B cell (primary cell): ENCODE measurements around the gene IFNL3. TPM values are rescaled to one million over a fixed set of nuclear protein-coding genes. Genes with fewer than 3 reads are reported as not detected.
A peak's percentile ranks its signal among the peaks of the same experiment; 100 is the strongest.

Experiments
- ATAC-seq: fragments of 200-7000 bp; cut with Tn5 transposase; one replicate; pipeline ENCODE4 v1.10.0; 2021; ENCODE audit warnings: low read depth, mild to moderate bottlenecking, moderate number of reproducible peaks, moderate library complexity
- CTCF ChIA-PET: fragments of 350-600 bp; sonication (Branson Sonifier 250); formaldehyde crosslinking; loops from one replicate; lab custom pipeline; 2021; ENCODE audit warnings: antibody characterized with exemption, inconsistent platforms; lab: Charles Lee
- POLR2A ChIA-PET: fragments of 350-600 bp; sonication (Branson Sonifier 250); formaldehyde crosslinking; loops from one replicate; lab custom pipeline; 2021; ENCODE audit warnings: antibody characterized with exemption; lab: Charles Lee
- DNase-seq: peaks from one replicate; pipeline ENCODE4 v3.0.0; 2013
- H2AFZ ChIP-seq: 2 replicates; pipeline ENCODE4 v1.6.1; 2012; ENCODE audit warnings: mild to moderate bottlenecking, low read depth, low read length; ENCODE audit not compliant: insufficient read depth, poor library complexity, severe bottlenecking
- H3K27ac ChIP-seq, 2 donors: 1 replicate in 1 of 2; 2 replicates in 1 of 2; pipeline ENCODE4 v1.5.1; 2012 to 2013; ENCODE audit warnings: low read length in 2 of 2, mild to moderate bottlenecking in 2 of 2, moderate library complexity in 1 of 2
- H3K27me3 ChIP-seq, 4 experiments: fragments of 200-600 bp in 1 of 4; sonication (generic) in 1 of 4; replicated peaks in 1 of 4; 1 replicate in 2 of 4; 2 replicates in 2 of 4; pipeline versions ENCODE4 v1.6.1 to v1.7.0; 2013 to 2016; ENCODE audit warnings: low read length in 3 of 4, mild to moderate bottlenecking in 2 of 4, mixed read lengths in 1 of 4, moderate library complexity in 1 of 4; ENCODE audit not compliant: insufficient read depth in 4 of 4, control insufficient read depth in 3 of 4; ENCODE audit errors: control extremely low read depth in 1 of 4
- H3K36me3 ChIP-seq, 2 experiments: replicated peaks in 1 of 2; 1 replicate in 1 of 2; 2 replicates in 1 of 2; pipeline versions ENCODE4 v1.6.1 to v1.7.1; 2013; ENCODE audit warnings: low read length in 1 of 2; ENCODE audit not compliant: insufficient read depth in 2 of 2, control insufficient read depth in 1 of 2; ENCODE audit errors: control extremely low read depth in 1 of 2, extremely low read depth in 1 of 2
- H3K4me1 ChIP-seq, 2 donors: fragments of 200-600 bp in 1 of 2; sonication (generic) in 1 of 2; 1 replicate in 1 of 2; 2 replicates in 1 of 2; pipeline versions ENCODE4 v1.5.1 to v1.6.1; 2013 to 2017; ENCODE audit warnings: low read length in 2 of 2; ENCODE audit not compliant: control insufficient read depth in 2 of 2, insufficient read depth in 2 of 2
- H3K4me2 ChIP-seq: replicated peaks from 2 replicates; pipeline ENCODE3; 2012; ENCODE audit warnings: mild to moderate bottlenecking, low read depth, low read length; ENCODE audit not compliant: poor library complexity, severe bottlenecking
- H3K4me3 ChIP-seq, 5 experiments: fragments of 200-600 bp in 1 of 5; sonication (generic) in 1 of 5; 1 replicate in 3 of 5; 2 replicates in 2 of 5; pipeline versions ENCODE4 v1.5.1 to v1.7.0; 2011 to 2016; ENCODE audit warnings: low read length in 4 of 5, mild to moderate bottlenecking in 4 of 5, low read depth in 2 of 5, control low read depth in 1 of 5, moderate library complexity in 1 of 5; ENCODE audit not compliant: insufficient read depth in 1 of 5; ENCODE audit errors: control extremely low read depth in 1 of 5, extremely low read depth in 1 of 5
- H3K79me2 ChIP-seq: fragments of 200-600 bp; sonication (generic); one replicate; pipeline ENCODE4 v1.6.0; 2016; ENCODE audit warnings: low read length; ENCODE audit not compliant: control insufficient read depth, insufficient read depth
- H3K9ac ChIP-seq: fragments of 200-600 bp; sonication (generic); 2 replicates; pipeline ENCODE4 v1.6.1; 2017; ENCODE audit warnings: mild to moderate bottlenecking, low read length, moderate library complexity
- H3K9me3 ChIP-seq, 3 donors: one replicate each; pipeline versions ENCODE4 v1.6.1 to v1.7.1; 2013; ENCODE audit warnings: low read length in 2 of 3; ENCODE audit not compliant: control insufficient read depth in 2 of 3, insufficient read depth in 1 of 3; ENCODE audit errors: control extremely low read depth in 1 of 3
- H4K20me1 ChIP-seq: 2 replicates; pipeline ENCODE4 v1.6.0; 2012; ENCODE audit warnings: mild to moderate bottlenecking, low read length; ENCODE audit not compliant: insufficient read depth, control insufficient read depth, poor library complexity, severe bottlenecking
- H3K27ac Mint-ChIP-seq: one replicate; pipeline ENCODE4 v1.8.0; 2021; ENCODE audit warnings: mixed read lengths
- H3K27me3 Mint-ChIP-seq: one replicate; pipeline ENCODE4 v1.8.0; 2021; ENCODE audit warnings: mixed read lengths
- H3K4me1 Mint-ChIP-seq: one replicate; pipeline ENCODE4 v1.8.0; 2021; ENCODE audit warnings: mixed read lengths
- H3K4me3 Mint-ChIP-seq: one replicate; pipeline ENCODE4 v1.8.0; 2021; ENCODE audit warnings: mixed read lengths
- H3K9me3 Mint-ChIP-seq: one replicate; pipeline ENCODE4 v1.8.0; 2022; ENCODE audit warnings: mixed read lengths; ENCODE audit not compliant: insufficient read depth
- CTCF ChIP-seq: fragments of 200-600 bp; IDR thresholded peaks from one replicate; pipeline ENCODE4 v1.8.0; 2022; ENCODE audit warnings: antibody characterized with exemption, mild to moderate bottlenecking
- EZH2 ChIP-seq: IDR thresholded peaks from 2 replicates; pipeline ENCODE4 v1.6.1; 2012; ENCODE audit warnings: borderline replicate concordance, low read depth, mild to moderate bottlenecking, moderate library complexity, low read length; ENCODE audit not compliant: insufficient read depth, poor library complexity, severe bottlenecking
- WGBS: methylation state at CpG from one replicate; pipeline ENCODE4 v1.1.5; 2013; ENCODE audit warnings: missing lambda C conversion rate; ENCODE audit not compliant: insufficient coverage; 5-methylcytosine and 5-hydroxymethylcytosine counted together
- intact Hi-C: fragments of 100-400 bp; cut with micrococcal nuclease; formaldehyde crosslinking; loops from one replicate; pipeline ENCODE4 v1.10.0; 2022
- polyA plus RNA-seq: library from polyadenylated mRNA; depleted of rRNA; stranded (reverse); fragments of >200 nt; gene quantifications from 2 replicates; pipeline ENCODE4 v1.2.3, GENCODE V29; 2012
- total RNA-seq, 2 donors: library from RNA; stranded (reverse); fragments of 120-200 nt in 1 of 2; gene quantifications; 1 replicate in 1 of 2; 2 replicates in 1 of 2; pipeline versions ENCODE4 v1.2.3 to v1.2.4, GENCODE V29; 2013 to 2022

The IFNL3 gene
- total and polyA plus RNA-seq, 2 donors (not counting 1 experiment from before 2014, with no cell fraction given): not detected

- 35% methylated on average over 2 of the region's 3 CpGs for WGBS
- H3K27ac Mint-ChIP-seq: no peak overlapping the region
- Histone ChIP-seq H3K4me3 (no peak overlapping the region), H3K36me3 (no peaks in the 10 kb centered on the region), H3K4me2 (no peak overlapping the region), H3K27me3 (peaks cover 0 to 19% (median 4%) of the 10 kb centered on the region in 4 experiments), H3K9me3 (peaks cover 0 to 6% (median 0%) of the 10 kb centered on the region in 3 donors), H3K4me1 (peaks cover 9 to 11% of the 10 kb centered on the region in 2 donors), H2AFZ (peak overlapping the region; percentile 49), H4K20me1 (no peaks in the 10 kb centered on the region), H3K27ac (no peak overlapping the region), H3K9ac (no peak overlapping the region), H3K79me2 (no peaks in the 10 kb centered on the region)
- H3K9me3 Mint-ChIP-seq: no peaks in the 10 kb centered on the region
- intact Hi-C loops: no loop called here
- H3K4me3 Mint-ChIP-seq: no peak overlapping the region
- no peak for DNase-seq
- H3K27me3 Mint-ChIP-seq: peaks cover 9% of the 10 kb centered on the region
- ChIA-PET POLR2A (no interaction called here), CTCF (no interaction called here)
- H3K4me1 Mint-ChIP-seq: no peaks in the 10 kb centered on the region
- TF ChIP-seq CTCF (no peak), EZH2 (no peak)
- no peak for ATAC-seq
Measured at GRCh38 chr19:39251846-39252245, 7.0 kb upstream of the IFNL3 start.

- Histone ChIP-seq H3K36me3 (no peaks in the 10 kb centered on the region), H3K9ac (no peak overlapping the region), H3K4me2 (no peak overlapping the region), H3K4me3 (no peak overlapping the region), H3K9me3 (peaks cover 0 to 2% (median 0%) of the 10 kb centered on the region in 3 donors), H3K4me1 (peaks cover 9 to 12% of the 10 kb centered on the region in 2 donors), H3K27me3 (peaks cover 0 to 15% (median 3%) of the 10 kb centered on the region in 4 experiments), H4K20me1 (no peaks in the 10 kb centered on the region), H2AFZ (no peak overlapping the region), H3K27ac (no peak overlapping the region), H3K79me2 (no peaks in the 10 kb centered on the region)
- ChIA-PET POLR2A (no interaction called here), CTCF (no interaction called here)
- no CpG with 5 or more reads among the region's 5 CpGs for WGBS
- TF ChIP-seq EZH2: no peak
- TF ChIP-seq CTCF: no peak
- intact Hi-C loops: no loop called here
- peaks cover 9% of the 10 kb centered on the region for H3K27me3 Mint-ChIP-seq
- no peaks in the 10 kb centered on the region for H3K4me1 Mint-ChIP-seq
- DNase-seq: no peak
- no peak overlapping the region for H3K4me3 Mint-ChIP-seq
- no peak overlapping the region for H3K27ac Mint-ChIP-seq
- no peaks in the 10 kb centered on the region for H3K9me3 Mint-ChIP-seq
- ATAC-seq: no peak
Measured at GRCh38 chr19:39251081-39251480, 6.3 kb upstream of the IFNL3 start.
